ENCODE data around the gene PLA2G4D. TPM values are rescaled to one million over a fixed set of nuclear protein-coding genes. Genes with fewer than 3 reads are reported as not detected.

Gene PLA2G4D
- total RNA-seq, result not detected

GRCh38 chr15:42094512-42094963, at the start of gene PLA2G4D:
Gene PLA2G4D, minus strand, starts transcription at chr15:42094562. Its CDS starts 103 bp downstream, at chr15:42094459.
- POLR2A ChIA-PET, result no interaction called here
- CTCF ChIA-PET, result no interaction called here

- CTCF ChIA-PET, result interaction anchor here (0.6 to 1.8 kb wide), 2 partner anchors 9 to 14 kb away, joined by 3 to 4 read pairs; no protein-coding TSS in a partner anchor
- POLR2A ChIA-PET, result no interaction called here
Measured at GRCh38 chr15:42143356-42143755, 49.0 kb upstream of the PLA2G4D start.

- CTCF ChIA-PET, result interaction anchor here (1.8 kb wide), 1 partner anchor 8 kb away, joined by 4 read pairs; no protein-coding TSS in a partner anchor
- POLR2A ChIA-PET, result no interaction called here
Measured at GRCh38 chr15:42141795-42142667, 47.7 kb upstream of the PLA2G4D start.

- ChIA-PET CTCF (interaction anchor here (1.4 kb wide), 1 partner anchor 69 kb away, joined by 3 read pairs; no protein-coding TSS in a partner anchor), POLR2A (no interaction called here)
Measured at GRCh38 chr15:42141246-42141645, 46.9 kb upstream of the PLA2G4D start.

- ChIA-PET POLR2A (no interaction called here), CTCF (interaction anchor here (0.6 to 1.4 kb wide), 2 partner anchors 68 to 73 kb away, joined by 3 read pairs; no protein-coding TSS in a partner anchor)
Measured at GRCh38 chr15:42140383-42141070, 46.2 kb upstream of the PLA2G4D start.

GRCh38 chr15:42139596-42139995, 45.2 kb upstream of the PLA2G4D start:
- CTCF ChIA-PET, result interaction anchor here (0.6 to 0.8 kb wide), 2 partner anchors 29 to 73 kb away, joined by 3 read pairs; no protein-coding TSS in a partner anchor

GRCh38 chr15:42138968-42139386, 44.6 kb upstream of the PLA2G4D start:
- ChIA-PET CTCF (interaction anchor here (0.8 to 2.0 kb wide), 4 partner anchors 9 to 149 kb away, joined by 3 to 14 read pairs (median 3); no protein-coding TSS in a partner anchor), POLR2A (no interaction called here)

More at GRCh38 chr15:42139596-42139995, 45.2 kb upstream of the PLA2G4D start:
- POLR2A ChIA-PET, result no interaction called here

GRCh38 chr15:42138411-42138810, 44.0 kb upstream of the PLA2G4D start:
- ChIA-PET CTCF (interaction anchor here (0.9 to 2.0 kb wide), 6 partner anchors 9 to 443 kb away, joined by 3 to 14 read pairs (median 3); no protein-coding TSS in a partner anchor), POLR2A (no interaction called here)

GRCh38 chr15:42137461-42138261, 43.3 kb upstream of the PLA2G4D start:
- CTCF ChIA-PET, result interaction anchor here (0.8 to 2.0 kb wide), 8 partner anchors 8 to 444 kb away, joined by 3 to 14 read pairs (median 3); no protein-coding TSS in a partner anchor
- POLR2A ChIA-PET, result interaction anchor here (0.6 kb wide), 1 partner anchor 693 kb away, joined by 3 read pairs; no protein-coding TSS in a partner anchor

- POLR2A ChIA-PET, result no interaction called here
- CTCF ChIA-PET, result no interaction called here
Measured at GRCh38 chr15:42136513-42136912, 42.2 kb upstream of the PLA2G4D start.

GRCh38 chr15:42135351-42135750, 41.0 kb upstream of the PLA2G4D start:
- POLR2A ChIA-PET, result no interaction called here
- CTCF ChIA-PET, result interaction anchor here (1.4 kb wide), 1 partner anchor 146 kb away, joined by 4 read pairs; no protein-coding TSS in a partner anchor

GRCh38 chr15:42134617-42135245, 40.4 kb upstream of the PLA2G4D start:
- ChIA-PET CTCF (interaction anchor here (1.3 to 1.4 kb wide), 2 partner anchors 8 to 145 kb away, joined by 4 read pairs; no protein-coding TSS in a partner anchor), POLR2A (no interaction called here)

GRCh38 chr15:42133886-42134502, 39.6 kb upstream of the PLA2G4D start:
- POLR2A ChIA-PET, result no interaction called here
- CTCF ChIA-PET, result interaction anchor here (1.3 to 1.4 kb wide), 2 partner anchors 9 to 144 kb away, joined by 4 read pairs; no protein-coding TSS in a partner anchor

- POLR2A ChIA-PET, result no interaction called here
- CTCF ChIA-PET, result interaction anchor here (0.6 to 1.3 kb wide), 2 partner anchors 9 to 363 kb away, joined by 3 to 4 read pairs; no protein-coding TSS in a partner anchor
Measured at GRCh38 chr15:42133356-42133755, 39.0 kb upstream of the PLA2G4D start.

- POLR2A ChIA-PET, result no interaction called here
- CTCF ChIA-PET, result no interaction called here
Measured at GRCh38 chr15:42131826-42132806, 37.8 kb upstream of the PLA2G4D start.

GRCh38 chr15:42131006-42131405, 36.6 kb upstream of the PLA2G4D start:
- POLR2A ChIA-PET, result no interaction called here

More at GRCh38 chr15:42131006-42131405, 36.6 kb upstream of the PLA2G4D start:
- CTCF ChIA-PET, result no interaction called here

Data from activated CD8-positive, alpha-beta memory T cell treated with anti-CD3 and anti-CD28 coated beads for 36 hours (primary cell).